ENCODE data around the gene FGF6.

Gene FGF6

DNA sequence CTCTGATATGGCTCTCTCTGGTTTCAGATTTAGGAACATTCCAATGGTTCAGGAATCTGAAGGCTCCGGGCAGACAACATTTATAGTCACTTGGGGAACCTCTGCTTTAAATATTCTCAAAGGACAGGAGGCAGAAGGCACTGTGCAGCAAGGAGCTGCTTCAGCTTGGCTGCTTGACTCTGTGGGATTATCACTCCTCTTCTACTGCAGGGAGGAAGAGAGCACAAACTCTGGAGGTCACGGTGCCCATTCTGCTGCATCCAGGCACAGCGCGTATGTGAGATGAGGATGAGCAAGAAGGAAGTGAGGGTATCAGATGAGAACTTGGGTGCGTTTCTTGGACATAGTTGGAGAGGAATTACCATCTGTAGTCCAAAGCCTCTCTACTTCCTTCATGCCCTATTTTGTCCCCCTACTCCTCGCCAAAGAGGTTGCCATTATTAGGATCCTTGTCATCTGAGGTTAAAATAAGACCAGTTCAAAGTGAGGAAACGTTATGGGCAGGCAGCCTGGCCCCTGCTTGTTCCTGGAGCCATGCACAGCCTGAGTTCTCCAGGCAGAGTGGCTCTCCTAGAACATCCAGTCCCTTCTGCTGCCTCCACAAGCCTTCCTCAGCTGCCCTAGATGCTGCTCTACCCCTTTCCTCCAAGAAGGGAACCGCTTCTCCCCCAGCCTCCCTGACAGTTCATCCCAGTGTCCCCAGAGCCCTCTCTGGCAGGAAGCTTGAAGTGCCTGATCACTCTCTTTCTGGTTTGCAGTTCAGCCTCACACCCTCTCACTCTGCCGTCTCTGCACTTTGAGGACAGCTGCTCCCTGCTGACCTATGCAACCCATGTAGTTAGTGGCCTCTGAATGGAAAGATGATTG, 12.5 kb downstream of the FGF6 start:
- Histone ChIP-seq H3K27me3 (ENCODE audit: control insufficient read depth, low read length) (no peaks in the 10 kb centered on the region), H3K4me1 (ENCODE audit: control insufficient read depth, low read length) (peaks cover 17% of the 10 kb centered on the region), H4K20me1 (ENCODE audit: control insufficient read depth, insufficient read depth, low read depth, low read length) (no peaks in the 10 kb centered on the region), H3K4me3 (ENCODE audit: low read length) (no peak overlapping the region), H3F3A (ENCODE audit: control insufficient read depth, insufficient read depth) (0 out of 2 replicates have a peak, but pooled peaks cover 3% of the 10 kb centered on the region), H3K79me2 (ENCODE audit: control insufficient read depth, low read length) (no peaks in the 10 kb centered on the region), H3K9me2 (replicated peaks; ENCODE audit: control insufficient read depth, low read length) (no peaks in the 10 kb centered on the region), H3K9me3 (ENCODE audit: control insufficient read depth, insufficient read depth, low read length) (peaks cover 5% of the 10 kb centered on the region; the same call in 1 of the 2 replicates), H3K4me2 (ENCODE audit: low read length) (no peak overlapping the region), H3K27ac (ENCODE audit: low read depth, low read length) (no peak overlapping the region), H3K36me3 (ENCODE audit: control insufficient read depth, low read length) (no peaks in the 10 kb centered on the region)
- TF ChIP-seq CTCF (IDR thresholded peaks at IDR 0.05; ENCODE audit: low read depth, low read length, poor library complexity, severe bottlenecking) (no peak), EZH2phosphoT487 (IDR thresholded peaks at IDR 0.05; ENCODE audit: borderline replicate concordance, low read length) (no peak)

DNA sequence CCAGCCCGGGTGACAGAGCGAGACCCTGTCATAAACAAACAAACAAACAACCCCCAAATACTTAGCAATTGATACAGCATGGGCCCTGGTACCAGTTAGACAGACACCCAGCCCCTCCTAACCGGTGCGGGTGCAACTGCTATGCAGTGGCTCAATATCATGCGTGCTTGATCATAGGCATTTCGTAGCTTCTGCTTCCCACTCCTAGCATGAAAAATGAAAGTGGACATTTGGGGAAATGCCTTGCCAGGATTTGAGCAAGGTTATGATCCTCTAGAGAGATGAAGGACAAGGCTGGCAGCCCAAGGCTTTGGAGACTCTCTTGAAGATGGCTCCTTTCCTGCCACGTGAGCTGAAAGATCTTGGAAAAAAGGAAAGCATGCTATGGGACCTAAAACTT, 13.7 kb downstream of the FGF6 start:
- no peak overlapping the region for H3K4me2 ChIP-seq (ENCODE audit: low read length)
- no peak for TF ChIP-seq EZH2phosphoT487 (IDR thresholded peaks at IDR 0.05; ENCODE audit: borderline replicate concordance, low read length)
- no peak for TF ChIP-seq CTCF (IDR thresholded peaks at IDR 0.05; ENCODE audit: low read depth, low read length, poor library complexity, severe bottlenecking)

DNA sequence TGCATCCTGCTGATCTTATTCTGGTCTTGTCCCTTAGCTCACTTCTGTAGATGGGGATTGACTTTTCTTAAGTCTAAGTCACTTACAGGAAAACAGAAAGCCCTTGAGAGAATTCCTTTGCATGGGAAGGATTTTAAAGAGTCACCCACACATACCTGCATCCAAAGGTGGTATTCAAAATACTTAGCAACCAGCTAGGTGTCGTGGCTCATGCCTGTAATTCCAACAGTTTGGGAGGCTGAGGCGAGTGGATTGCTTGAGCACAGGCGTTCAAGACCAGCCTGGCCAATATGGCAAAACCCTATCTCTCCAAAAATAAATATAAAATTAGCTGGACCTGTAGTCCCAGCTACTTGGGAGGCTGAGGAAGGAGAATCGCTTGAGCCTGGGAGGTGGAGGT, 14.2 kb downstream of the FGF6 start:
- H3K36me3 ChIP-seq (ENCODE audit: control insufficient read depth, low read length): no peaks in the 10 kb centered on the region
- H3K27ac ChIP-seq (ENCODE audit: low read depth, low read length): no peak overlapping the region
- H3K4me1 ChIP-seq (ENCODE audit: control insufficient read depth, low read length): peaks cover 17% of the 10 kb centered on the region
- no peak overlapping the region for H3K4me3 ChIP-seq (ENCODE audit: low read length)
- H4K20me1 ChIP-seq (ENCODE audit: control insufficient read depth, insufficient read depth, low read depth, low read length): no peaks in the 10 kb centered on the region
- H3K27me3 ChIP-seq (ENCODE audit: control insufficient read depth, low read length): no peaks in the 10 kb centered on the region
- no peaks in the 10 kb centered on the region for H3K79me2 ChIP-seq (ENCODE audit: control insufficient read depth, low read length)
- TF ChIP-seq EZH2phosphoT487 (IDR thresholded peaks at IDR 0.05; ENCODE audit: borderline replicate concordance, low read length) (no peak), CTCF (IDR thresholded peaks at IDR 0.05; ENCODE audit: low read depth, low read length, poor library complexity, severe bottlenecking) (no peak)
- peaks cover 5% of the 10 kb centered on the region; the same call in 1 of the 2 replicates for H3K9me3 ChIP-seq (ENCODE audit: control insufficient read depth, insufficient read depth, low read length)
- H3F3A ChIP-seq (ENCODE audit: control insufficient read depth, insufficient read depth): no peaks in the 10 kb centered on the region
- no peak overlapping the region for H3K4me2 ChIP-seq (ENCODE audit: low read length)
- no peaks in the 10 kb centered on the region for H3K9me2 ChIP-seq (replicated peaks; ENCODE audit: control insufficient read depth, low read length)

More for the DNA sequence above, 13.7 kb downstream of the FGF6 start:
- Histone ChIP-seq H3K79me2 (ENCODE audit: control insufficient read depth, low read length) (no peaks in the 10 kb centered on the region), H3K27ac (ENCODE audit: low read depth, low read length) (no peak overlapping the region), H4K20me1 (ENCODE audit: control insufficient read depth, insufficient read depth, low read depth, low read length) (no peaks in the 10 kb centered on the region), H3K4me3 (ENCODE audit: low read length) (no peak overlapping the region), H3K27me3 (ENCODE audit: control insufficient read depth, low read length) (no peaks in the 10 kb centered on the region), H3F3A (ENCODE audit: control insufficient read depth, insufficient read depth) (no peaks in the 10 kb centered on the region), H3K4me1 (ENCODE audit: control insufficient read depth, low read length) (peaks cover 17% of the 10 kb centered on the region), H3K9me3 (ENCODE audit: control insufficient read depth, insufficient read depth, low read length) (peaks cover 5% of the 10 kb centered on the region; the same call in 1 of the 2 replicates), H3K36me3 (ENCODE audit: control insufficient read depth, low read length) (no peaks in the 10 kb centered on the region), H3K9me2 (replicated peaks; ENCODE audit: control insufficient read depth, low read length) (no peaks in the 10 kb centered on the region)

Data from DOHH2 (cell line).